CD4-positive, alpha-beta T cell treated with Interleukin-6 at 100 ng/mL for 8 hours (primary cell): ENCODE measurements around the gene FLNB.
"Not testable (repeated sequence)": the region's sequence is repeated elsewhere in the genome, so short reads cannot be mapped to it uniquely, and the experiment has no call there.

ENCODE experiments used
- DNase-seq: peaks from one replicate; pipeline ENCODE4 v3.0.0-alpha.2; 2020; ENCODE audit warnings: mixed read lengths, low spot score

Gene FLNB

DNA sequence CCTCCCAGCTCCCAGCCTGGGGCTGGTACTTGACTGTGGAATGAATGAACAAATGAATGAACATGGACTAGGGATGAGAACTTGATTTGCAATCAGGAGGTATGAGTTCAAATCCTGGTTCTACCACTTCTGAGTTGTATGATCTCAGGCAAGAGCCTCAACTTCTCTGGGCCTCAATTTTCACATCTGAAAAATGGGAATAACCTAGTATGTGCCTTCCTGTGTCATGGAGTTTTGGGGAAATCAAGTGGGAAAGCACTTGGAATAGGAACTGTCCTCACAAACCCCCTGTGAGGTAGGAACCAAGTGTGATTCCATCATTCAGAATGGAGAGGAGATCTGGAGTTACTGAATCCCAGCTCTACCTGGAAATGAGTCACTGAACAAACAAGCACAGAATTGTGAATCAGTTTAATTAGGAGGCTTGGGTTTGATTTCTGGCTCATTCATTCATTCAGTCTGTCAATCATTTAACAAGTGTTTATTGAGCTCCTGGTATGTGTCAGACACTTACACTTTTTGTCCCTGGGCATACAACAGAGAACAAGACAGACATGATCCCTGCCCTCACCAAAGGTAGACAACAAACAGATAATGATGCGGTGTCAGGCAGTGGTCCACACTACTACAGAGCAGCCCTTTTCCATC is 172.8 kb downstream of the FLNB start:
- no peak for DNase-seq

DNA sequence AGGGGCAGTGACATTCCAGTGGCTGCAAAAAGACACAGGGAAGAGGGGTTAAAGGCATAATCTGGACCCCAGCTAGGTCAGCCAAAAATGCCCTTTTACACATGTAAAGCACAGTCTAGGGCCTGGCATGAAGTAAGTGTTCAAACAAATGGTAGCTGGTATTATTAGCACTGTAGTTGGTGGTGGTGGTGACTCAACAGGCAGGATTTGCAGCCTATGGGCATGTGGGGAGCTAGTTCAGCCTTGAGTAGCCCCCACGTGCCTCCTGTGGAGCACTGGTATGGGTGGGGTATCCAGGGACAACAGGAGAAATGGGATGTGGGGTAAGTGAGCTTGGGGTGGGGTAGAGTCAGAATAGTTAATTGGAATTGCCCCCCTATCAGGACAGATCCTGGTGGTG is 175.0 kb downstream of the FLNB start:
- no peak for DNase-seq

DNA sequence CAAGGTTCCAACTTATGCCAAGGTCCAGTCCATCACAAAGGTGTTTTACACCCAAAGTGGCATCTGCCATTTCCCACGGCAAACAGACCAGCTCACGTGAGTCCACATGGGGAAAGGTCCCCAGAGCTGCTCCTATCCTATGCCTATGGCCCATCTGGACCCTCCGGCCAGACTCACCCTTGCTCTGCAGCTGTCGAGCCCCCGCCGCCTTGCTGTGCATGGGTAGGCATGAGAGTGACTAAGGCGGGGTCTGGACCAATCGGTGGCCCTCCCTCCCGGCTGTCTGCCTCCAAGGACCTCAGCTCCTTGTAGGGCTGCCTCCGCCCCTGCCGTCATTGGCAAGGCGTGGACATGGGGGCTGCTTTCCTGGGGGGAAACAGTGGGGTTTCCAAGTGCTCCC is 175.7 kb downstream of the FLNB start:
- no peak for DNase-seq

DNA sequence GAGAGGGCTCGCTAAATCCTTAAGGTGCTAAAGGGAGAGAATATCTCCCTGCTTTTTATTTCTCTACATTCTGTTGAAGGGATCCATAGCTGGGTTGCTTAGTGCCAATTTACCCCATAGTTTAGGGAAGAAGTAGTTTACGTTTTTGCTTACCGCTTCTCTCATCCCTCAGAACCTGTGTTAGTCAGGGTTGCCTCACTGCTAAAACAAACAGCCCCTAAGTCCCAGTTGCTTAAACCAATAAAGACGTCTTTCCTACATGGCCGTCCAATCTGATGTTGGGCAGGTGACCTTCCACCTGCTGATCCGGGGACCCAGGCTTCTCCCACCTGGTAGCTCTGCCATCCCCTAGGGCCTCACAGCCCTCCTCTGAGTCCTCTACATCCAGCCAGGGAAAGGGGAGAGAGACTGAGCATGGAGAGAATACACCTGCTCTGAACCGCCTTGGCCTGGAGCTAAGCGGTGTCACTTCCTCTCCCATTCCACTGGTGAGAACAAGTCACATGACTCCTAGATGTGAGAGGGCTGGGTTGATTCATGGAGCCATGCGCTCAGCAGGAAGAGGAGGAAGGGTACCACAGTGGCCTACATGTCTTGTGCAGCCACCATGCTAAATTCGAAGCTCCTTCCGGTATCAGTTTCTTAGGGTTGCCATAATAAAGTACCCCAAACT is 176.2 kb downstream of the FLNB start:
- no peak for DNase-seq

DNA sequence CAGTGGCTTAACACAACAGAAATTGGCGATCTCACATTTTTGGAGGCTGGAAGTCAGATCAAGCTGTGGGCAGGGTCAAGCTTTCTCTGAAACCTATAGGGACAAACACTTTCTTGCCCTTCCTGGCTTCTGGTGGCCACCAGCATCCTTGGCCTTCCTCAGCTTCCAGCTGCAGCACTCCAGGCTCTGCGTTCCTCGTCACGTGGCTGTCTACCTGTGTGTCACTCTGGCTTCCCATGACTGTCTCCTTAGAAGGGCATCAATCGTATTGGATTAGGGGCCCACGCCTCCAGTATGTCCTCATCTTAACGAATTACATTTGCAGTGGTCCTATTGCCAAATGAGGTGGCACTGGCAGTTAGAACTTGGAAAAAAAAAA is 176.7 kb downstream of the FLNB start:
- no peak for DNase-seq

DNA sequence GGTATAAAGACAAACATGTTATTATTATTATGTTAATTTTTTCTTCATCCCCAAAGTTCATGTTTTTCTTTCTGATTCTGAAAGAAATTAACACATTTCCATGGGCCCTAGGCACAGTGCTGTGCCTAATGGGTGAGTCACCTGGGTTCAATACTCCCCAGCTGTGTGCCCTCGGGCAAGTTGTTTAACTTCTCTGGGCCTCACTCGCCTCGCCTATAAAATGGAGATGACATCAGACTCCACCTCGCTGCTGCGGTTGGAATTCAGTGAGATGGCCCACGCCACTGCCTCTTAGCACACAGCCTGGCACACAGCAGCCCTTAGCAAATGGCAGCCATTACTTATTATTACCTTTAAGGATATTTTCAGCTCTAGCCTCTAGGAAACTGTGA is 179.9 kb downstream of the FLNB start:
- DNase-seq, result no peak

DNA sequence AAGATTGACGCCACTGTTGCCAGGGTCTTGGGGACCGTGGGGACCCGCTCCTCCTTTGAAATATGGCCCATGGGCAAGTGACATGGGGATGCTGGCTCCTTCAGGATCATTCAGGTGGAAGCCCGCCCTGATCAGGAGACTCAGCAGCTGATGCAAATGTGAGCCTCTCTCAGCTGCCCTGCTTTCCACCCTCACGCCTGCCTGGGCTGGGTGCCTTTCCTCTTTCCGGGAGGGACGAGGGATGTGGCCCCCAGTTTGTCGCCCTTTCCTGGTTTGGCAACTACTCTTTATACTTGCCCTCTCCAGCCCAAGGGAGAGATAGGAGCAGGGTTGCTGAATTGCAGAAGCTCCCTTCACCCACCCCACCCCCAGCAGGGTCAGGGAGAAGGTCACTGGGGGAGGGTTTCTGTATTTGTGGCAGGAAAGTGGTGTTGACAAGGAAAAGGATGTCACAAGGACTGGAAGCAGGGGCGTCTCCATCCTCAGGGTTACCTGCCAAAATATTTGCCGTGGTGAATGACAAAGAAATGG is 180.8 kb downstream of the FLNB start:
- DNase-seq, result no peak

DNA sequence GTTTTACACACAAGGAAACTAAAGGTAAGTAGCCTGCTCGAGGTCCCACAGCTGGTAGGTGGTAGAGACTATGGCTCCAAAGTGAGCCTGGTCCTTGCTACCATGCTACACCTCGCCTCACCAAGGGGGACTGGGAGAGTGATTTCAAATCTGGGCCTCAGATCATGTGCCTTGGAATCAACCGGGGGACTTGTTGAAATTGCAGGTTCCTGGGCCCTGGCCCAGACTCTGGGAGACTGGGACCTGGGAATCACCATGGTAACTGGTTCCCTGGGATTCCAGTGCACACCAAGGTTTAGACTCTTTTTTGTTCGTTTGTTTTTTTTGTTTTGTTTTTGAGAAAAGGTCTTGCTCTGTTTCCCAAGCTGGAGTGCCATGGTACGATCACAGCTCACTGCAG is 181.5 kb downstream of the FLNB start:
- DNase-seq, result no peak

DNA sequence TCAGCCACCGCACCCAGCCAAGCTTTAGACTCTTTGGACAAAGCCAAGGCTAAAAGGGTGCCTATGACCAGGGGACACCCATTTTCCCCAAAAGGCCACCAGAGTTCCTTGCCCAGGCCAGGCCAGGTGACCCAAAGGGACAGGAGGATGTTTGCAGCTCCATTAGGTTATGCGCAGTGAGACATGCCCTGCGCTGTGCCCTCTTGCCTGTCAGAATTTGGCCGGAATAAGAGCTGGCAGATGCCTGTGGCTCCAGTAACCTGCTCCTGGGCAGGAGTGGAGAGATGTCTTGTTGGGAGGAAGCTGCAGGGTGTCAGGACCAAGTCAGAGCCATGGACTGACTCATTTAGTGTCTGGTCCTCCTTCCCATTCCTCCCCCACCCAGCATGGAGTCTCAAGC is 182.1 kb downstream of the FLNB start:
- DNase-seq, result no peak

DNA sequence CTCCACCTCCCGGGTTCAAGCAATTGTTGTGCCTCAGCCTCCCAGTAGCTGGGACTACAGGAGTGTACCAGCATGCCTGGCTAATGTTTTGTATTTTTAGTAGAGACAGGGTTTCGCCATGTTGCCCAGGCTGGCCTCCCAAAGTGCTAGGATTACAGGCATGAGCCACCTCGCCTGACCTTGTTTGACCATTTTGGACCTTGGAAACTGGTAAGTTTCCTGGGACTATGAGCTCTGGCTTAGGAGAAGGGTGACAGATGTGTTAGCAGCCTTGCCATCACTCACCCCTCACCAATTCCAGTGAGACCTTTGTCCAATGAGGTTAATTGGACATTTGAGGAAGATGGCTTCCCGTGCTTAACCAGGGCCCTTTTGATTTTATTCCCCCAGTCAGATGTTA is 182.7 kb downstream of the FLNB start:
- no peak for DNase-seq

DNA sequence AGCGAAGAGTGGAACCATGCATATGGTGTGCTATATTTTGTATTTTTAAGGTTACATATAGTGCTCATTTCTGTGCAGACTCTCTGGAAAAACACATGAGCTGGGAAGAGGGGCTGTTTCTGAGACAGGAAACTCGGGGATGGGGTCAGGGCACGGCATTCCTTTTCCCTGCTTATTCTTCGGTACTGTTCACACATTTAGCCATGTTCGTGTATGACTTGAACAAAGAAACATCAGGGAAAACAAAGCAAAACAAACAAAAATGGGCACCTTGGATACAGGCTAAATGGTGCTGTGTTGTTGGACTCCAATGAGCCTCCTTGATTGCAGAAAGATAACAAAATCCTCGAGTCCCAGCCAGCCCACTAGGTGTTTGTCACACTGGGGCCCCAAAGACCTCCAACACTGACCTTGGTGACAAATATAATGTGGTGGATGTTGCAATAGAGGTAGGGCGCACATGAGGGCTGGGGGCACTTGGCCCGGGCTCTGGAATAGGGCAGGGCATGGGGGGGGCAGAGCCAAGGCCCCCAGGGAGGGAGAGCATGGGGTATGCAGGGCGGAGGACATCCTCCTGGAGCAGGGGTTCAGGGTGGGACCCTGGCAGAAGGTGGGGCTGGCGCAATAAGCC is 183.3 kb downstream of the FLNB start:
- DNase-seq, result no peak

DNA sequence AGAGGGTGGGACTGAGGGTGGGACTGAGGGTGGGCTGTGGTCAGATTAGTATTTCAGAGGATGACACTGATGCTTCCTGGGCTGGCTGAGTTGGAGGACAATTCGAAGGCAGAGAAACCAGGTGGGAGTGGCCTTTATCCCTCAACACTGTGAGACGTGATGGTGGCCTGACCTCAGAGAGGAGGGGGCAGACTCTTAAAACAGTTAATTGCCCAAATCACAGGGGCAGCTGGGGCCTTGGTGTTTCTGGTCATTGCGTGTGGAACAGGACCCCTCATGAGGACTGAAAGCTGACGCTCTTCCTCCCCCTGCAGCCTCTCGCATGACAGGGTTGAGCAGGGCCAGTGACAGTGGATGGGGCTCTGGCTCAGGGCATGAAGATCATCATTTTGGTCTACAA is 183.8 kb downstream of the FLNB start:
- no peak for DNase-seq

DNA sequence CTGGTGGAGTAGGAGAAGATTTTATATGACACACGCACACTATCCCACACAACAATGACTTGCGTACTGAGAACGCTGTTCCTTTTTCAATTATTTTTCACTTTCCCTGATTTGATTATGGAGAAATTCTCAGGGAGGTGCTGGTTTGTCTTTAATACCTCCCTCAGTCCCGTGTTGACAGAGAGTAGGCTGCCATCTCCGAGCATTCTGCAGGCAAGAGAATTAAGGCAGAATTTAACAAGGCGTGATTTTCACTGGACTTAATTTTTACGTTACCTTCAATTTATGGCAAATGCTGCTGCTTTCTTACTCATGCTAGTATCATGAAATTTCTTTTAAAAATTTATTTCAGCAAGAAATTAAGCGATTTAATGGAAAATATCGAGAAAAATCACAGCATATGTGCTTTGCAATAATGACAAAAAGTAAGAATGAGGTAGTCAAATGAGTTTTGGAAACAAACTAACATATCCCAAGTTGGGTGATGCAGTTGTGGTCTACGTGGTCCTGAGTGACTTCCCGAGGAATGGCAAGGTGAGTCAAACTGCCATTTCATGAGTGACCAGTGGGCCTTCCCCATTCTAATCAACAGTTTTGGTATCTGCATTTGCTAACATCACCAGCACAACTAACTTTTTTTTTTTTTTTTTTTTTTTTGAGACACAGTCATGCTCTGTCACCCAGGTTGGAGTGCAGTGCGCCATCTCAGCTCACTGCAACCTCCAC is 185.6 kb downstream of the FLNB start:
- DNase-seq, result no peak

DNA sequence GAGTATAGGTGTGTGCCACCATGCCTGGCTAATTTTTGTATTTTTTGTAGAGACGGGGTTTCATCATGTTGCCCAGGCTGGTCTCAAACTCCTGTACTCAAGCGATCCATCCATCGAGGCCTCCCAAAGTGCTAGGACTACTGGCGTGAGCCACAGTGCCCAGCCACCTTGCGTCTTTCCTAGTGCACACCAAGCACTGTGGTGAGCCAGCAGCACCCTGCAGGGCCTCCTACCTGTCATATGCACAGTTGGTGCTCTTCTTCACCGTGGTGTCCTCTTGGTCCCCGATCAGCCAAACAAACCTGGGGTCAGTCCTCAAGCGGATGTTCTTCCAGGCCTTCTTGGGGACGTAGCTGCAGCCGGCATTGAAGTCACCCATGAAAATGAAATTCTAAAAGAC is 189.4 kb downstream of the FLNB start:
- no peak for DNase-seq

DNA sequence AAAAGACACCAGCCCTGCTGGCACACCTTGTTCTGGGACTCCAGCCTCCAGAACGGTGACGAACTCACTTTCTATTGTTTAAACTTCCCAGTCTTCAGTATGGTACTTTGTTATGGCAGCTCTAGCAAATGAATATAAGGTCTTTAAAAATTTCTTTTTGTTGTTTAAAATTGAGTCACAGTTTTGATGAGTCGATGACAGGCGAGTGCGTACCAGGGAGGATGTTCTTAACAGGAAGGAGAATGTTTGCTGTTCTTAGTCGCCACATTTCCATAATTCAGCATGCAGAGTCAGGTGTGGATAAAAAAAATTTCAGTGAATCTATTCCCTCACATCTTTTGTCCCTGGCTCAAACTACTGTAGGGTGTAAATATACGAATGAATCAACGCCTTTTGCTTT is 190.1 kb downstream of the FLNB start:
- DNase-seq, result no peak

DNA sequence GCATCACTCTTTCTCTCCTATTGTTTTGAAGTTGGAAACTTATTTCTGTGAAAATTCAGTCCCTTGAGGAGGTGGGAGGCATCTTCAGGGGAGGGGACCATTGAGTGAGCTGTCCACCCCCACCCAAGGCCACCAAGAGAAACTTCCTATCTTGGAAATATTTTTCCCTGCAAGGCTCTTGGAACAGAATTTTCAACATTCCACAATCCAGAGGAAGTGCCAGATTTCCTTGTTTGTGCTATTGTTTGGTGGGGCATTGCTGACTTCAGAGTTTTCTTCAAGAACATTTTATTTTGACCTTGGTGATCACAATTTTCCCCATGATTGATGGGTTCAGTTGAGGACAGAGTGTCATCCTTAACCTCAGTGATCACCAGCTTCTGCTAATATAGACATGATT is 190.6 kb downstream of the FLNB start:
- DNase-seq, result no peak

DNA sequence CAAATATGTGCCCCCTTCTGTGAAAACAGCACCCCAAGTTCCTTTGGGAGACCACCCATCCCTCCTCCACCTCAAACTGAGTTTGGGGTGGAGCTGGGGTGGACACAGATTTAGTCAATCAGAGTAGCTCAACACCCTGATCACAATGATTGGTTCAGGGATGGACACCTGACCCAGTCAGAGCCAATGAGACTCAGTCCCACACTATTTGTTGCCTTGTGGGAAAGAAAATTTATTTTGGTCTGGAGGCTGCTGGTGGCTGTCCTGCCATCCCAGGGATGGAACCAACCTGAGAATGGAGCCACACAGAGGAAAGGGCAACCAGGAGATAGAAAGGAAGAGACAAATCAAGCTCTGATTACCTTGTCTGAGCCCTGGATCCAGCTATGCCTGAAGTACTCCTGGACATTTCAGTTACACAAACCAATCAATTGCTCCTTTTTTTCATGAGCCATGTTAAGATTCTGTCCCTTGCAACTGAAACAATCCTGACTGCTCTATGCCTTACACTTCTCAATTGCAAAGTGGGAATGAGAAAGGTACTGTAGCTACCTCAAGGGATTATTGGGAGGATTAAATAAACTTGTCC is 192.0 kb downstream of the FLNB start:
- DNase-seq, result no peak

DNA sequence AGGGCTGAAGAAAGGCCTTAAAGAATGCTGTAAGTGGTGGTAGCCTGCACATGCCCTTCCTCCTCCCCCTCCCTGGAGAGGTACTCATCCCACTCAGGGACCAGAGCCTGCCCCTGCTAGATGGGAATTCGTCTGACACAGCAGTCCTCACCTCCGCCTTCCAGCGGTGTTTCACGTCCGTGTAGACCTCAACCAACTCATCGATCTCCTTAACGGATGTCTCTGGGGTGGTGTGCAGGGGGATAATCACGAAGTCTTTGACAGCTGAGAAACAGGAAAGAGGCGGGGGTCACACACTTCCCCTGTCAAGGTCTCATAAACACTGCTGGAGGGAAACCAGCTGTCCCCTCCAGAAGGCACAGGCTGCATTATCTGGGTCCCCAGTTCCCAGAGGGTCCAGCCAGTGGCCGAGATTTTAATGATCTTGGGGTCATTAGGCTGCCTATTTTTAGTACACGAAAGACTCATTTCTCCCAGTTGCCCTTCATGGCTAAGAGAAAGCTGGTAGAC is 192.7 kb downstream of the FLNB start:
- no peak for DNase-seq

DNA sequence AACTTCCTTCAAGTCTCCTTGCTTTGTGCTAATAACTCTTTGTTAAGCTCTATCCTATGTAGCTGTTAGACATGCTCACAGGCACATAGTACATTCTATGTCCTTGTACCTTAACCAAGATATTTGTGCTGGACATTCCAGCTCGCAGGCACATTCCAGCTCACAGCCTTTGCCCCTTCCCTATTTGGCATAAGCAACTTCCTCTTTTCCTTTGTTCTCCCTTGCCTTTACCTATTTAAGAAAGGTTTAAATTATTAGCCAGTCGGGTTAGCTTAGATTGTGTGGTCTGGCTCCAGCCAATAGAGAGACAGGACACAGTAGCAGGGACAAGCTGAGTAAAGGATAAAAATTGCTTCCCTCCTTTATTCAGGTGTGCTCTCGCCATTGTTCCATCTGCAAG is 193.2 kb downstream of the FLNB start:
- not testable (repeated sequence) for DNase-seq

DNA sequence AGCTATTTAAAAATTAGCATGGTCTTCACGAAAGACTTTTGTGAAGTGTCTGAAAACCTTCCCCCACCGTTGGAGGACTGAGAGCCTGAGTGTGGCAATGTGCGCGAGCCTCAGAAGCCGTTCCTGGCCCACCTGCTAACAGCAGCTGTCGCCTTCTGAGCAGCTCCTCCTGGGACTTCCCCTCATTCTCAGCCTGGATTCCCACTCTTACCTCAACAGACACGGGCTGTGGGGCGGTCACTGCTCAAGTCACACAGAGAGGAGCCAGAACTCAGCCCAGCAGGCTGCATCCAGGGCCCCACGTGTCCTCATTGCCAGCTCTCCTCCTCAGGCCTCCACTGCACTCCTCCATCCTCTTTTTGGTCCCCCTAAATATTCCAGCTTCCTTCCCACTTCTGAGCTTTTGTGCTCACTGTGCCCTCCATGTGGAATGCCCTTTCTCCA is 194.7 kb downstream of the FLNB start:
- DNase-seq, result no peak

DNA sequence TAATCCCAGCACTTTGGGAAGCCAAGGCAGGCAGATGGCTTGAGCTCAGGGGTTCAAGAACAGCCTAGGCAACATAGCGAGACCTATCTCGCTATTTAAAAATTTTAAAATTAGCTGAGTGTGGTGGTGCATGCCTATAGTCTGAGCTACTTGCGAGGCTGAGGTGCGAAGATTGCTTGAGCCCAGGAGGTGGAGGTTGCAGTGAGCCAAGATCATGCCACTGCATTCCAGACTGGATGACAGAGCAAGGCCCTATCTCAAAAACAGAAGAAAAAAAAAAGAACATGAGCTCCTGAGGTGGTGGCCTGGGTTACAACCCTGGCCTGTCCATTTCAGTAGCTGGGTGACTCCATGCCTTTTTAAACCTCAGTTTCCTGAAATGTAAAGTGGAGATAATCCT is 195.3 kb downstream of the FLNB start:
- no peak for DNase-seq

DNA sequence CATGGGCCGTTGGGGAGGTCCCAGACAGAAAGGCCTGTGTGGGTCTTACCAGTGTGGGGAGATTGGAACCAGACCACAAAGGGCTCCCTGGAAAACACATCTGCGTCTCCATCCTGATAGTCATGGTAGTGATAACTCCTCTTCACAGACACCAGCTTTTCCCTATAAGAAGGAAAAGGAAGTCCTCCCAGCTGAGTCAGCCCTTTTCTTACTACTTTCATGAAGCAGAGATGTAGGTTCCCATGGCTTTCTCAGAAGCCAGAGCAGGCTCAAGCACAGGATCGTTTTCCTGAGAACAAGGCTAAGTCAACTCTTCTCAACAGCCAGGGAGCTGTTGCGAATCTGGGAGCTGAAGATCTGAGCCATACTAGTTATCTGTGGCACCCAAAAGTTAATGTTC is 196.5 kb downstream of the FLNB start:
- no peak for DNase-seq
